Panc1 (cell line): ENCODE results near the gene NOLC1. TPM values are rescaled to one million over a fixed set of nuclear protein-coding genes. Genes with fewer than 3 reads are reported as not detected.
A peak's percentile ranks its signal among the peaks of the same experiment; 100 is the strongest.

Experiments used
- ATAC-seq: fragments of 200-7000 bp; cut with Tn5 transposase; 2 replicates; pipeline ENCODE4 v1.9.1; 2020; ENCODE audit warnings: mild to moderate bottlenecking, moderate library complexity
- BruUV-seq: library from RNA; stranded (reverse); fragments of 400-500 nt; replicated peaks from 2 replicates; lab custom pipeline; 2021; lab: Mats Ljungman, UMichigan
- CTCF ChIA-PET: fragments of 300-600 bp; sonication (Branson Sonifier 250); formaldehyde crosslinking; loops from one replicate; lab custom pipeline; 2022; ENCODE audit warnings: antibody characterized with exemption; lab: Charles Lee
- POLR2A ChIA-PET: fragments of 300-600 bp; sonication (Branson Sonifier 250); formaldehyde crosslinking; loops from one replicate; lab custom pipeline; 2022; ENCODE audit warnings: antibody characterized with exemption; lab: Charles Lee
- DNase-seq: peaks from one replicate; pipeline ENCODE4 v3.0.0-alpha.2; 2010; ENCODE audit warnings: low read depth, low spot score
- H3K27ac ChIP-seq: 2 replicates; pipeline ENCODE4 v1.5.1; 2011; ENCODE audit warnings: mild to moderate bottlenecking, low read length, inconsistent platforms
- H3K27me3 ChIP-seq: fragments of 200-500 bp; sonication (Bioruptor generic); 2 replicates; pipeline ENCODE4 v1.6.0; 2014; ENCODE audit warnings: low read length, inconsistent platforms; ENCODE audit not compliant: control insufficient read depth, insufficient read depth
- H3K36me3 ChIP-seq: fragments of 200-500 bp; sonication (Bioruptor generic); 2 replicates; pipeline ENCODE4 v1.5.1; 2014; ENCODE audit warnings: inconsistent platforms, mild to moderate bottlenecking, low read length, moderate library complexity; ENCODE audit not compliant: control insufficient read depth, insufficient read depth
- H3K4me1 ChIP-seq: 2 replicates; pipeline ENCODE4 v1.5.1; 2011; ENCODE audit warnings: inconsistent platforms, mild to moderate bottlenecking, low read length, moderate library complexity; ENCODE audit not compliant: control insufficient read depth, insufficient read depth
- H3K4me3 ChIP-seq, 2 experiments: 2 replicates each; pipeline ENCODE4 v1.5.1; 2011 to 2012; ENCODE audit warnings: low read depth in 2 of 2, low read length in 2 of 2, mild to moderate bottlenecking in 2 of 2, inconsistent platforms in 1 of 2, moderate library complexity in 1 of 2
- H3K9me3 ChIP-seq: fragments of 200-500 bp; sonication (Bioruptor generic); 2 replicates; pipeline ENCODE4 v1.5.1; 2014; ENCODE audit warnings: low read depth, mild to moderate bottlenecking, inconsistent platforms, low read length, moderate library complexity; ENCODE audit not compliant: control insufficient read depth, insufficient read depth
- CTCF ChIP-seq: fragments of 450-650 bp; IDR thresholded peaks from 2 replicates; pipeline ENCODE4 v1.5.1; 2017; ENCODE audit warnings: mild to moderate bottlenecking
- POLR2AphosphoS5 ChIP-seq: IDR thresholded peaks from 2 replicates; pipeline ENCODE4 v1.6.1; 2012; ENCODE audit warnings: mild to moderate bottlenecking, low read depth, low read length, moderate library complexity
- SIN3A ChIP-seq: IDR thresholded peaks from 2 replicates; pipeline ENCODE4 v1.6.1; 2012; ENCODE audit warnings: low read depth, mild to moderate bottlenecking, low read length, moderate library complexity, borderline replicate concordance; ENCODE audit not compliant: insufficient read depth
- TCF7L2 ChIP-seq: IDR thresholded peaks from 2 replicates; pipeline ENCODE4 v1.6.1; 2011; ENCODE audit warnings: mild to moderate bottlenecking, low read depth, low read length, inconsistent platforms
- in situ Hi-C: cut with HindIII; loops from 2 replicates; pipeline ENCODE4 v1.10.0; 2016; ENCODE audit warnings: low sequenced_read_pairs, low pct_unique_long_range_greater_than_20kb
- intact Hi-C: fragments of 100-400 bp; cut with micrococcal nuclease; formaldehyde crosslinking; loops from one replicate; pipeline ENCODE4 v1.10.0; 2022; ENCODE audit not compliant: unreplicated experiment
- total RNA-seq: library from RNA; stranded (reverse); gene quantifications from one replicate; pipeline ENCODE4 v1.2.1, GENCODE V29; 2021; ENCODE audit not compliant: unreplicated experiment
- TF ChIP-seq, protein P1 (sequence below), 2 experiments: IDR thresholded peaks; 2 replicates each; pipeline ENCODE4 v1.6.1; 2011 to 2012; ENCODE audit warnings: low read depth in 2 of 2, control low read depth in 1 of 2, low read length in 1 of 2, mild to moderate bottlenecking in 1 of 2, moderate library complexity in 1 of 2; ENCODE audit not compliant: insufficient read depth in 1 of 2

The NOLC1 gene
- total RNA-seq, 1 experiment from 2014 or later = 182 TPM

DNA sequence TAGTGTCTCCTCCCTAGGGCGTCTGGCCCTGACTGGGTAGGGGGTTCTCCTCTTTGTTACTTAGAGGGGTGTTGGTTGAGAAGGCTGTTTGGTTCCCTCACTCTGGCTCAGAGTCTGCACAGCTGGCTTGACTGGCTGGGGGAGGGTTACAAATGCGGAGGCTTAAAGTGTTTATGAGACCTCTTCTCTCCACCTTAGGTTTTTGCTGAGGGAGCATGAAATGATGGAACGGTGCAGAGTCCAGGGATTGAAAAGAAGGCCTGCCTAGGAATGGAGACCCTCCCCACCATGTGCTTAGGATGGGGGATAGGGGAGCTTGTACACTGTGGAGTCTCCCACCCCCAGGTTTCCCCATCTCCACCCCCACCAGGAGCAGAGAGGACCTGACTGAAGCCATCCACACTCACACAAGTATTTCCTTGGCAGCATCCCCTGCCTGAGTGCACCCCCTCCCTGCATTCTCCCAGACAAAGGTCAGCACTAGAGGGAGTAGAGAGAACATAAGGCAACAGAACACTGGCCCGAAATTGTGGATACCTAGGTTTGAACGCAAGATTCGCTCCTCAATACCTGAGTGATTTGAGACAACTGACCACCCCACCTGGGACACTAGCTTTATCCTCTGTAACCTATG is 30.3 kb upstream of the NOLC1 start:
- Histone ChIP-seq H3K4me1 (peaks cover 34% of the 10 kb centered on the region), H3K36me3 (no peaks in the 10 kb centered on the region; the same call in 1 of the 2 replicates), H3K27me3 (no peaks in the 10 kb centered on the region), H3K27ac (peak overlapping the region; percentile 84; the same call in 1 of the 2 replicates), H3K4me3 (no peak overlapping the region), H3K9me3 (no peaks in the 10 kb centered on the region)
- BruUV-seq = no TSS peak
- POLR2A ChIA-PET = interaction anchor here (0.7 kb wide), 1 partner anchor 340 kb away, joined by 9 read pairs; no protein-coding TSS in a partner anchor
- DNase-seq = no peak
- no peak for ATAC-seq
- in situ Hi-C loops (no loop called here), intact Hi-C loops (no loop called here)
- CTCF ChIA-PET = no interaction called here
- no peak for TF ChIP-seq TCF7L2
- TF ChIP-seq, protein P1, sequence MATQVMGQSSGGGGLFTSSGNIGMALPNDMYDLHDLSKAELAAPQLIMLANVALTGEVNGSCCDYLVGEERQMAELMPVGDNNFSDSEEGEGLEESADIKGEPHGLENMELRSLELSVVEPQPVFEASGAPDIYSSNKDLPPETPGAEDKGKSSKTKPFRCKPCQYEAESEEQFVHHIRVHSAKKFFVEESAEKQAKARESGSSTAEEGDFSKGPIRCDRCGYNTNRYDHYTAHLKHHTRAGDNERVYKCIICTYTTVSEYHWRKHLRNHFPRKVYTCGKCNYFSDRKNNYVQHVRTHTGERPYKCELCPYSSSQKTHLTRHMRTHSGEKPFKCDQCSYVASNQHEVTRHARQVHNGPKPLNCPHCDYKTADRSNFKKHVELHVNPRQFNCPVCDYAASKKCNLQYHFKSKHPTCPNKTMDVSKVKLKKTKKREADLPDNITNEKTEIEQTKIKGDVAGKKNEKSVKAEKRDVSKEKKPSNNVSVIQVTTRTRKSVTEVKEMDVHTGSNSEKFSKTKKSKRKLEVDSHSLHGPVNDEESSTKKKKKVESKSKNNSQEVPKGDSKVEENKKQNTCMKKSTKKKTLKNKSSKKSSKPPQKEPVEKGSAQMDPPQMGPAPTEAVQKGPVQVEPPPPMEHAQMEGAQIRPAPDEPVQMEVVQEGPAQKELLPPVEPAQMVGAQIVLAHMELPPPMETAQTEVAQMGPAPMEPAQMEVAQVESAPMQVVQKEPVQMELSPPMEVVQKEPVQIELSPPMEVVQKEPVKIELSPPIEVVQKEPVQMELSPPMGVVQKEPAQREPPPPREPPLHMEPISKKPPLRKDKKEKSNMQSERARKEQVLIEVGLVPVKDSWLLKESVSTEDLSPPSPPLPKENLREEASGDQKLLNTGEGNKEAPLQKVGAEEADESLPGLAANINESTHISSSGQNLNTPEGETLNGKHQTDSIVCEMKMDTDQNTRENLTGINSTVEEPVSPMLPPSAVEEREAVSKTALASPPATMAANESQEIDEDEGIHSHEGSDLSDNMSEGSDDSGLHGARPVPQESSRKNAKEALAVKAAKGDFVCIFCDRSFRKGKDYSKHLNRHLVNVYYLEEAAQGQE (IDR thresholded peaks at IDR 0.05; ENCODE audit: insufficient read depth in 1 of 2, low read depth in 2 of 2, low read length in 1 of 2) = no peak
- no peak for TF ChIP-seq SIN3A
- no peak for TF ChIP-seq POLR2AphosphoS5
- no peak for TF ChIP-seq CTCF

DNA sequence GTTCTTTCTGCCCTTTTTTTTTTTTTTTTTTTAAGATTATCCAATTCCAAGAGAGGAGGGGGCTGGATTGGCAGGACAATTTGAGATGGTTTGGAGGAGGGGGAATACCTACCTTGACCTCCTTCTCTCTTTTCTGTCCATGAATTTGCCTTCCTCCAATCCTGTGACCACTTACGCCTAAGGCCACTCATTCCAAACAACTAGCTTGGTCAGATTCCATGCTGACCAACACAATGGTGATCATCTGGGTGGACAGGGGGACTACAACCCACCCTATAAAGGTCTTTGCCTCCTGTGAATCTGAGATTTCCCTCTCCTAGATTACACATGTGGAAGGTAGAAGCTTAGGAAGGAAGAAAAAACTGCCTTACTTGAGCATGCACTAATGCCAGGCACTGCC is 29.7 kb upstream of the NOLC1 start:
- POLR2A ChIA-PET = interaction anchor here (0.6 to 0.7 kb wide), 2 partner anchors 287 to 341 kb away, joined by 3 to 9 read pairs; no protein-coding TSS in a partner anchor
- H3K27me3 ChIP-seq = no peaks in the 10 kb centered on the region
- intact Hi-C loops (no loop called here), in situ Hi-C loops (no loop called here)
- H3K27ac ChIP-seq = no peak overlapping the region
- peaks cover 28% of the 10 kb centered on the region for H3K4me1 ChIP-seq
- H3K4me3 ChIP-seq = no peak overlapping the region
- ATAC-seq (no peak), DNase-seq (no peak)
- no TSS peak for BruUV-seq
- H3K9me3 ChIP-seq = no peaks in the 10 kb centered on the region
- no peaks in the 10 kb centered on the region; the same call in 1 of the 2 replicates for H3K36me3 ChIP-seq
- CTCF ChIA-PET = interaction anchor here (0.6 kb wide), 1 partner anchor 10 kb away, joined by 3 read pairs; no protein-coding TSS in a partner anchor
- TF ChIP-seq, protein P1 (IDR thresholded peaks at IDR 0.05; ENCODE audit: insufficient read depth in 1 of 2, low read depth in 2 of 2, low read length in 1 of 2) = no peak
- no peak for TF ChIP-seq SIN3A
- TF ChIP-seq POLR2AphosphoS5 = no peak
- no peak for TF ChIP-seq TCF7L2
- no peak for TF ChIP-seq CTCF
